IPS-18c (cell line): Measurements from ENCODE around the gene STIM2.

Source experiments
- H3K4me3 ChIP-seq: 2 replicates; pipeline ENCODE4 v1.7.0; 2013; ENCODE audit warnings: low read depth, mild to moderate bottlenecking, low read length, moderate library complexity; ENCODE audit not compliant: insufficient read depth
- H3K9me3 ChIP-seq: one replicate; pipeline ENCODE4 v1.6.1; 2013; ENCODE audit warnings: mild to moderate bottlenecking, low read length, moderate library complexity; ENCODE audit not compliant: control insufficient read depth, insufficient read depth

The STIM2 gene

DNA sequence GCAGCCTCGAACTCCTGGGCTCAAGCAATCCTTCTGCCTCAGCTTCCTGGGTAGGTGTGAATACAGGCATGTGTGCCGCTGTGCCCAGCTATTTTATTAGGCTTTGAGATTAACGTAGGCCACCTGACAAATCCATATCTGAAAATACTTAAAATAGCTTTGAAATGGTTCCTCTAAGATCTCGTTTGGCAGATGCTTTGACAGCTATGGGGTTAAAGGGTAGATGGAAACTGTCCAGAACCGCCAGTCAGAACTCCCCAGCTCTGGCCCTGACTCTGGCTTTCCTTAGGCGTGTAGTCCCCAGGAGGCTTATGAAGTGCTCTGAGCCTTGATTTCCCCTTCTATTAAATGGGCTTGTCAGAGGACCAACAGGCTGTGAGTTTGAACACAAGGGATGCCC, 32.8 kb upstream of the STIM2 start:
- H3K4me3 ChIP-seq: no peak overlapping the region
- no peaks in the 10 kb centered on the region for H3K9me3 ChIP-seq

DNA sequence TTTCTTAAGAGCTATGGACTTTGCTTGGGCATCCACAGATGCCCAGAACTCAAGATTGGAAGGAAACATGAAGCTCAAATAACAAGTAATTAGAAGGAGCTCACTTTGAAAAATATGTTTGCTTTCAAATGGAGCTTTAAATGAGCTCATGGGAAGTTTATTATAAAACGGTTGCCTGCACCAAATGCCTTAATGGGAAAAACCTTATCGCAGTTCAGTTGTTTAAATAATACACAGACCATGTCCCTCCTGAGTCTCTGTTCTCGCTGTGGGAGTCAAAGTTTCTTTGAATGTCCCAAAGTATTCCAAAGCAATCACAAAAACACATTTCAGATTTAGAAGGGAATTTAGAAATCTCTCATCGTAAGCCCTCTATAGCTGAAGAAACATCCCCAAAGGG, 31.6 kb upstream of the STIM2 start:
- no peaks in the 10 kb centered on the region for H3K9me3 ChIP-seq
- no peak overlapping the region for H3K4me3 ChIP-seq

DNA sequence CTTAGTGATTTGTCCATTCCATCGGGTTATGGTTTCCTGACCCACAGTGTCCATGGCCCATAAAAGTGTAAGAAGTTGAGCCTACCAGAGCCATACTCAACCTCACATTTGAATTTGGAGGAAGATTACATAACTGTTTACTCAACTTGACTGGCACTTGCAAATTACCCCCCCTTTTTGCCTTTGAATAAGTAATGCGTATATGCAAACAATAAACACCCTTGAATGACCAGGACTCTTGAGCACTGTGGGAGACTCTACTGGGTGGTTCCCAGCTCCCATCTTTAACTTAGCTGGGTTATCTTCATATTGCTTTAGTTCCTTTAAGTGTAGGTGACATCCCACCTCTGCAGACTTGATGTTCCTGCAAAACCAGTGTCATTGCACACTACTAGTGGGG, 30.6 kb upstream of the STIM2 start:
- no peaks in the 10 kb centered on the region for H3K9me3 ChIP-seq
- H3K4me3 ChIP-seq: no peak overlapping the region

DNA sequence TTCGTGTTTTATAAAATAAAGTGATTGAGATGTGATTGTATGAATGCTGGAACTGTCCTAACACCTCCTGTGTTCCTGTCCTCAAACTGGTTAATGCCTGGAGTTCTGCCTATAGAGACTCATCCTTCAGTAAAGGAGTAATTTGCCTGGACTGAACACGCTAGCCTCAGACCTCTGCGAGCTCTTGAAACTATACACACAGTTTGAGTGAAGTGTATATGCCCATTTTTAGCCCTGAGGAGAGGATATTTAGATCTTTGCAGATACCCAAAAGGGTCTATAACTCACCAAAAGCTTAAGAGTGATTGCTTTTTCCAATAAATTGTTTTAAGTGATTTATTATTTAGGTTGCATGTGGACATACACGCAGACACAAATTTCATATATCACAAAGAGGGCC, 29.9 kb upstream of the STIM2 start:
- no peaks in the 10 kb centered on the region for H3K9me3 ChIP-seq
- H3K4me3 ChIP-seq: no peak overlapping the region

DNA sequence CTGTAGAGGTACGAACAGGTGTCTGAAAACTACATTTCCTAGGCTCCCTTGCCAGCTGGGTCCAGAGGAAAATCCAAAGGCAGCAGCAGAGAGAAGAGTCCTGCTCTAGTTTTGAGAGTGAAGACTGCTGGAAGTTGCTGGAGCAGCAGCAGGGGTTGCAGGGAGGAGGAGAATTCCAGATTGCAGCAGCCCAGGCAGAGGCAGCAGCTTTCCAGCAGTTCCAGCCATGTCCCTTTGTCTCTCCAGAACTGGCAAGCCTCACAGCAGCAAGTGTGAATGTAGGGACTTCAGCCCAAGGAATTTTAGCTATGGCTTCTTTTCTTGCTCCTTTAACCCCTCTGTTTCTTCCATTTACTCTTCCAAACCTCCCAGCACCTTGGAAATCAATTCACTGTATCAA, 24.1 kb upstream of the STIM2 start:
- Histone ChIP-seq H3K4me3 (no peak overlapping the region), H3K9me3 (no peaks in the 10 kb centered on the region)

DNA sequence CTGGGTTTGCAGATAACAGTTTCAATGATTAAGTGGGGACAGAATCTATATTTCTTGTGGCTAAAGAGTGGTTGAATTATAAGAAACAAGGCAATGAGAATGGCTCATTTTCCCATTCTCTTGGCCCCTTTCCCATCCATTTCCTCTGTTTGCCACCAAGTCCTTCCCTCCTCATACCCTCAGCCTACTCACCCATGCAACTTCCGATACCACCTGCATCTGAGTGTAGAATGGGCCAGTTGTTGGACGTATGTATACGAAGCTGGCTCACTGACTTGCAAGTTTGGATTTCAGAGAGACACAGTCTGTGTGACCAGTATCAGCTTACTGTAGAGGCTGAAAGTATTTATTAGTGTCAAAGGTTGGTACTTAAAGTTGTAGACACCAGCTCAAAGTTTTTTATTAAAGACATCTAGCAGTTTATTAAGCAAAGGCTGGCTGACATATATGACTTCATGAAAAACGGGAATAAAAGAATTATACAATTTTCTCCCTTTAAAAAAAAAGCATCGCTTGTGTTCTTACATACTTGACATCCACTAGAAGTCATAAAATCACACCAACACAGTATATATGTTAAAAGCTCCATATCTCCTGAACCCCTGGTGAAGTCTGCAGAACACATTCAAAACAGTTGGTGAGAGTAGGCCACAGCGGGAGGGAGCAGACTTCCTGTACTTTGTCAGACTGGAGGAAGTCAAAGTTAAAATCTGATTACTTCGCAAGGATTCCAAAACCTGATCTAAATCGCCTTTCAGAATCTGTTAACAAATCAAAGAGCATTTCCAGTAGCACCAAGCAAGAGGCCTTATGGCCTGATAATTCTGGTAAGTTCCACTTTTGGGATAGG, 22.4 kb upstream of the STIM2 start:
- Histone ChIP-seq H3K9me3 (no peaks in the 10 kb centered on the region), H3K4me3 (no peak overlapping the region)

DNA sequence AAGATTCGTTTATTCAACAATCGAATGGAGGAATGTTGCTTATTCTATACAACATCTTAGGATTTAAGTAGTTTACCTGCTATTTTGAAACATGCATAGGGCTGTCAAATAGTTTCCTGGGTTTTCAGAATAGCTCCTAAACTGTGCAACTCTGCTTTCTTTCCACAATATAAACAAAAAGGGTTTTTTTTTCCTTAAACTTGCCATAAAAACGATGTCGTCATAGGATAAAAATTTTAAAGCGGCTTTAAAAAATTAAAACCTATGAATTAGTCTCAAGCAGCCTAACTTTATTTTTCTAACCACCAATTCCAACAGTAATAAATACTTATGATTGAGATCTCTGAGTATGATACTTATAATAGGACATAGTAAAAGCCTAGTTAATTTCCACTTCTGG, 21.6 kb upstream of the STIM2 start:
- Histone ChIP-seq H3K4me3 (no peak overlapping the region), H3K9me3 (no peaks in the 10 kb centered on the region)

DNA sequence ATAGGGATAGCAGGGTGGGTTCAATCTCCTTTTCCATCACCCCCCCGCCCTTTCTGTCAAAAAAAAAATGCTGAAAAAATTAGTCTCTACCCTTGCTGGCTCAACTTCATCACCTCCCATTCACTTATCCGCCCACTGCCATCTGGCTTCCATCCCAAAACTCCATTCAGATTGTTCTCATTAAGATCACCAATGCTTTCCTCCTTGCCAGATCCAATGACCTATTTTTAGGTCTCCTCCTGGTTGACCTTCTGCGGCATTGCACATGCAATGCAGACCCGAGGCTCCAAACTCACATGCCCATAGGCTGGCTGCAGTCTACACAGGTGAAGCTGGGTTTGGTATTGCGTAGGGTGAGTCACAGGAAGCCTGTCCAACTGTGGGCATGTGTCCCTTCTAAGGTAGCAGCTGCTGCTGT, 21.1 kb upstream of the STIM2 start:
- no peaks in the 10 kb centered on the region for H3K9me3 ChIP-seq
- H3K4me3 ChIP-seq: no peak overlapping the region

DNA sequence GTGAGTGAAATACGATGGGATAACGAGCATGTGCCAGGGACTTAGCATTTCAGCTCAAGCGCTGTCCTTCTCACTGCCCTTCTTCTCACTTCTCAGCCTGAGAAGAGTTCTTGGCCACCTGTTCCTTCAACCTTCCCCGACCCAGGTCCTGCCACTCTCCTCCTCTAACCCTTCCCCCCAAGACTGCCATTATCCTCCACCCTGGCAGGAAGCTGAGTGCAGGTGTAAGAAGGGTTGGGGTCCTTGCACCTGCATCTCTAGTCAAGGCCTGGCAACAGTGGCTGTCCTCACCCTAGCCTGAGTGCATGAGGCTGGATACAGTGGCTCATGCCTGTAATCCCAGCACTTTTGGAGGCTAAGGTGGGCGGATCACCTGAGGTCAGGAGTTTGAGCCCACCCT, 19.9 kb upstream of the STIM2 start:
- Histone ChIP-seq H3K4me3 (no peak overlapping the region), H3K9me3 (no peaks in the 10 kb centered on the region)

DNA sequence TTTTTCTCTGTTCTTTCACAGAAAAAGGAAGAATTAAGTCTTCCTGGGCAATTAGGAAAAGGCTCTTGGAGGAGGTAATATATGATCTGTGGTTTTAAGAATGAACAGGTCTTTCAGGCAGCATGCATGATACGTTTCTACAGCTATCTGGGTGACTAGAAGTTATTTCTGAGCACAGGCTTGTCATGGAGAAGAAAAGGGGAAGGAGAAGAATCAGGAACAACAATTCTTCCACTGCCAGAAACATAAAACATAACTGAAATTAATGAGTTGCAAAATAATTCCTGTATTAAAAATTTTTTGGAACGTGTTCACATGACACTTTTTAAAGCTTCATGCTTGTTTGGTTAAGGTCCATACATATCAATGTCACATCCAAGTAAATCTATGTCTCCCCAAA, 17.7 kb upstream of the STIM2 start:
- H3K9me3 ChIP-seq: no peaks in the 10 kb centered on the region

DNA sequence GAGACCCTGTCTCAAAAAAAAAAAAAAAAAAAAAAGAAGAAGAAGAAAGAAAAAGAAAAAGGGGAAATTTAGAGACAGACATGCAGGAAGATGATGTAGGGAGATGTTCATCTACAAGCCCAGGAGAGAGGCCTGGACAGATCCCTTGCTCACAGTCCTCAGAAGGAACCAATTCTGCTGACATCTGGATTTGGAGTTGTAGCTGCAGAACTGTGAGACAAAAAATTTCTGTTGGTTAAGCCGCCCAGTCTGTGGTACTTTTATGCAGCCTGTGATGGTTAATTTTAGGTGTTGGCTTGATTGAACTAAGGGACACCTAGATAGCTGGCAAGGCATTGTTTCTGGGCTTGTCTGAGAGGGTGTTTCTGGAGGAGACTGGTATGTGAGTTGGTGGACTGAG, 10.1 kb upstream of the STIM2 start:
- no peak overlapping the region for H3K4me3 ChIP-seq
- H3K9me3 ChIP-seq: no peaks in the 10 kb centered on the region

More for the DNA sequence above, 17.7 kb upstream of the STIM2 start:
- no peak overlapping the region for H3K4me3 ChIP-seq

DNA sequence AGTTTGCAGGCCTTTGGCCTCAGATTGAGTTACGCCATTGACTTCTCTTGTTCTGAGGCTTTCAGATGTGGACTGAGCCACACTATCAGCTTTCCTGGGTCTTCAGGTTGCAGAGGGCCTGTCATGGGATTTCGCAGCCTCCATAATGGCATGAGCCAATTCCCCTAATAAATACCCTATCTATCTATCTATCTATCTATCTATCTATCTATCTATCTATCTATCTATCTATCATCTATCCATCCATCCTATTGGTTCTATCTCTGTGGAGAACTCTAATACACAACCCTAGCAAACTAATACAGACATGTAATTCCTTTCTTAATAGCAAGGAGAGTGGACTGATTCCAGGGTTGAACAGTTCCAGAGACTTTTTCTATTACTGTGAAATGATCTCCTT, 9.5 kb upstream of the STIM2 start:
- no peaks in the 10 kb centered on the region for H3K9me3 ChIP-seq

DNA sequence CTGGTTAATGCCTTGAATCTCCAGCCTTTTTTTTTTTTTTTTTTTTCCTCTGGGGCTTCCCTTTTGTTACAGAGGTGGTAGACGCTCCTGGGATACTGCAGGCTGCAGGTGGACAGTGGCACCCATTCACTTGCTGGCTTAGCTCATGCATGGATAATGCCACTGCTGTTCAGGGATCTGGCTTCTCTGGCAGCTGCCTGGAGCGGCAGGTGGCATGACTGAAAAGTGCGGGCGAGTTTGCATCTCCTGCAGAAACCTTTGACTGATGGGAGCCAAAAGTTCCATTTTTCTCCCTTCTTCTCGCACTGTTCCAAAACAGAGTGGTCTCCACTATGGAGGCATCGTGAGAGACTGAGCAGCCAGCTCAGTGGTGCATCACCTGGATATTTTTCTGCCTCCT, 5.9 kb upstream of the STIM2 start:
- H3K9me3 ChIP-seq: no peaks in the 10 kb centered on the region
- no peak overlapping the region for H3K4me3 ChIP-seq

More for the DNA sequence above, 9.5 kb upstream of the STIM2 start:
- H3K4me3 ChIP-seq: no peak overlapping the region

DNA sequence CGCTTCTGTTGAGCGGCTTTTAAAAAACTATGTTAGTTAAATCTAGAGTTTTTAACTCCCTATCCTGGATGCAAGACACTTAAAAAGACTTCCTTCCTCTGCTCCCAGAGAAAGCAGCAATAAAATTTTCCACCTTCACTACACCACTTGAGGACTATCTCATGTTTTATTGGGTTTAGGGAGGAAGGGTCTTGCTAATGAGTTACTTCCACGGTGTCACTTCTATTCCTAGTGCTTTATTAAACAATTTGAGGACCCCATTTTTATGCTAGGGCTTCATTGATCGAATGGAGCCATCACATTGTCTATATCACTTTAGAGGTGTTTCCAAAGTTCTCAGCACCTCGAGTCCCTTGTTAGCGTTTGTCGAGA, 3.7 kb upstream of the STIM2 start:
- no peaks in the 10 kb centered on the region for H3K9me3 ChIP-seq
- H3K4me3 ChIP-seq: peak overlapping the region; percentile 87

DNA sequence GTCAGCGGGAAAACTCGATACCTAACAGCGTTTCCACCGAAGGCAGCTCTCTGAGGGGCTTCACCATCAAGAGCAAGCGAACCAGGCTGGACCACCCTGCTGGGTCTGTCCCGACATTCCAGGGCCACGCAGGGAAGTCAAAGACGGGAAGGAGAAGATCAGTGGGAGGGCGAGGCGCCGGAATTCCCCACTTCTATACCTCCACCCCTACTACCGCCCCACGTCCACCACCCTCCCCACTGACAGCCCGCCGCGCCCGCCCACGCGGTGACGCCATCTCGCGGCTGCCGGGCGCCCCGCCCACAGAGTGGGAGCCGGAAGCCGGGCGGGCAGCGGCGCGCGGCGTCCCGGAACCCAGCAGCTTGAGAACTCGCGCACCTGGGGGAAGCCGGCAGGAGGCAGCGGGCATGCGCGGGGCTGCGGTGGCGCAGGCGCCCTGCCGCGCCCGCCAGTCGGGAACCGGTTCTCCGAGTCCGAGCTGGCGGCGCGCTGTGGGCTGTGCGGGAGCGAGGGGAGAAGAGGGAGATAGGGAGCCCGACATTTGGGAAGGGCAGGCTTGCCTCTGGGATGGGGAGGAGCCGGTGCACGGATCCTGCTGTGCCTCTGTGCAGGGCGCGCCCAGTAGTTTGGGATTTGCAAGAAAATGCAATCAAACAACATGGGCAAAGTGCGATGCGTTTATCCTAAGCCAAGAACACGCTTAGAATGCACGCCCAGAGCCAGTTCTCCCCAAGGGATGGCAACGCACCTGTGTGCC, 3.2 kb upstream of the STIM2 start:
- H3K4me3 ChIP-seq: peak overlapping the region; percentile 87
- no peaks in the 10 kb centered on the region for H3K9me3 ChIP-seq

DNA sequence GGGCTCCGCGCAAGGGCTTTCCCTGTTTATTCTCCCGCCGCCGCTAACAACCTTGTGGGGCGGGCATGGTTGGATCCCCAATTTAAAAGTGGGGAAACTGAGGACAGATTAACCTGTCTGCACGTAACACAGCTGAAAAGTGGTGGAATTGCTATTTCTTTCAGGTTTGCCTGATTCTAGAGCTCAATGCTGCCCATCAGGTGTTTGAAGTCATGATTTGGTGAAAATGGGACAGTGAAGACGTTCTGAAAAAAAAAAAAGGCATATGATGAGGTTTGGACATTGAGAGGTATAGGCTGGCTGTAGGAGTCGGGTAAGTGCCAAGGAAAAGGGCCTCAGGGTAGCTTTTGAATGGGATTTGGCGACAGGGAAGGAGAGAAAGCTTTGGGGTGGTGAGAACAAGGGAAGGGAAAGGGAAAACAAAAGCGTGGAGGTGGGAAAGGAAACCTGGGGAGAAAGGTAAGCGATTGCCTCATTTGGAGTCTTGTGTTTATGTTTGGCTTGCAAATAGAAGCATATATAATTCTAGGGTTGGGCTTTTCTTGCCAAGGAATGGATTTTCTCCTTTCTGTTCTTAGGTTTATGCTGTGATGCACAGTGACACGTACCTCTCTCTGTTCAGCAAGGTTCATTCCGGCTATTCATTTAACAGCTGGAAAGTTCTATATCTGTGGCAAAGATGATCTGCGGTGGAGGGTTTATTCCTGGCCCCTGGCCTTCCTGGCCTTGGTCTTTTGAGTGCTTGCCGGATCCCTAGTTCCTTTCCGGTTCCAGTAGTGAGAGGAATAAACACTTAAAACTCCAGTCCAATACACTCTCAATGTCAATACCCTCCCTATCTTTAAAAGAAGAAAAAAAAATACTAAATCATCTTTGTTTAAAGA, 2.4 kb upstream of the STIM2 start:
- H3K9me3 ChIP-seq: no peaks in the 10 kb centered on the region
- peak overlapping the region; percentile 87 for H3K4me3 ChIP-seq

DNA sequence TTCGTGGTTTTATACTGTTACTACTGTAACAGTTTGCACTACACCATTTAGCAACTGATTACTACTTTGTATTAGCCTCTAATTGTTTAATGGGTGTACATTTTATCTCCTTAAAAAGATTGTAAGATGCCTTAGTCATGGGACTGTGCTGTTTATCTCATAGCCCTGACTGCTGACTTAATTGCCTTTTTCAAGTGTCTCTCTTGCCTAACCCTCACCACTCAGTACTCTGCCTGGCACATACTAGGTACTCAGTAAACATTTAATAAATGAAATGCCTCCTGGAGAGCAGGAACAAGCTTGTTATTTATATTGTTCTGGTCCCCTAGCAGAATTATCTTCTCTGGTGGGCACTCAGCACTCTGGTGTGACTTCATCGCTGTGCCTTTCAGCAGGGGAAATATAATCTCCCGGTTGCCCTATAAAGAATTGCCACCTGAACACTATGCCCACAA, 1.7 kb upstream of the STIM2 start:
- no peak overlapping the region; the same call in 1 of the 2 replicates for H3K4me3 ChIP-seq
- no peaks in the 10 kb centered on the region for H3K9me3 ChIP-seq
